ENCODE measurements around the gene UBE2E1.

Gene UBE2E1

GRCh38 chr3:23913873-23914743 lies 108.4 kb downstream of the UBE2E1 start:
- TF ChIP-seq CTCF (IDR thresholded peaks at IDR 0.05) = no peak

- no peak for TF ChIP-seq CTCF (IDR thresholded peaks at IDR 0.05)
Observed at GRCh38 chr3:23915537-23916108, 109.9 kb downstream of the UBE2E1 start.

- TF ChIP-seq CTCF (IDR thresholded peaks at IDR 0.05) = no peak
Observed at GRCh38 chr3:23916152-23916885, 110.6 kb downstream of the UBE2E1 start.

GRCh38 chr3:23916886-23917678 lies 111.3 kb downstream of the UBE2E1 start, which contains the start of the genes NKIRAS1 and RPL15:
NKIRAS1 (minus strand) TSS chr3:23916990; CDS start chr3:23910904, 6,086 bp downstream.
RPL15 (plus strand) TSS chr3:23917132; CDS start chr3:23917860, 728 bp downstream.
- TF ChIP-seq CTCF (IDR thresholded peaks at IDR 0.05) = no peak

- TF ChIP-seq CTCF (IDR thresholded peaks at IDR 0.05) = no peak
Observed at GRCh38 chr3:23919628-23920027, 113.9 kb downstream of the UBE2E1 start.

GRCh38 chr3:23920151-23920655 lies 114.4 kb downstream of the UBE2E1 start:
- no peak for TF ChIP-seq CTCF (IDR thresholded peaks at IDR 0.05)
